Subcutaneous abdominal adipose tissue (tissue), 5 donors: Measurements from ENCODE around the gene CTSE.
"Not testable (repeated sequence)": the region's sequence is repeated elsewhere in the genome, so short reads cannot be mapped to it uniquely, and the experiment has no call there.

Source experiments
- H3K27ac ChIP-seq: one replicate; pipeline ENCODE4 v1.7.0; 2013; ENCODE audit warnings: low read depth, mild to moderate bottlenecking, inconsistent platforms, low read length, moderate library complexity
- H3K27me3 ChIP-seq, 5 donors: one replicate each; pipeline ENCODE4 v1.7.0; 2013; ENCODE audit warnings: low read length in 5 of 5, inconsistent platforms in 1 of 5; ENCODE audit not compliant: control insufficient read depth in 5 of 5, insufficient read depth in 4 of 5
- H3K36me3 ChIP-seq, 5 donors: one replicate each; pipeline ENCODE4 v1.7.0; 2013; ENCODE audit warnings: low read length in 5 of 5; ENCODE audit not compliant: control insufficient read depth in 5 of 5, insufficient read depth in 5 of 5
- H3K4me1 ChIP-seq, 5 donors: one replicate each; pipeline ENCODE4 v1.7.0; 2013; ENCODE audit warnings: low read length in 5 of 5, mild to moderate bottlenecking in 3 of 5, moderate library complexity in 1 of 5; ENCODE audit not compliant: control insufficient read depth in 5 of 5, insufficient read depth in 5 of 5
- H3K4me3 ChIP-seq, 5 donors: one replicate each; pipeline ENCODE4 v1.7.0; 2013; ENCODE audit warnings: low read length in 5 of 5, low read depth in 1 of 5
- H3K9ac ChIP-seq, 5 donors: one replicate each; pipeline ENCODE4 v1.7.0; 2013; ENCODE audit warnings: low read length in 5 of 5, mild to moderate bottlenecking in 4 of 5, moderate library complexity in 3 of 5
- H3K9me3 ChIP-seq, 5 donors: one replicate each; pipeline ENCODE4 v1.7.0; 2013; ENCODE audit warnings: low read length in 5 of 5; ENCODE audit not compliant: control insufficient read depth in 5 of 5
- donor health status: healthy.
- donor health status: healthy.
- donor health status: healthy.
- donor health status: healthy.
- donor health status: healthy.

CTSE gene

DNA sequence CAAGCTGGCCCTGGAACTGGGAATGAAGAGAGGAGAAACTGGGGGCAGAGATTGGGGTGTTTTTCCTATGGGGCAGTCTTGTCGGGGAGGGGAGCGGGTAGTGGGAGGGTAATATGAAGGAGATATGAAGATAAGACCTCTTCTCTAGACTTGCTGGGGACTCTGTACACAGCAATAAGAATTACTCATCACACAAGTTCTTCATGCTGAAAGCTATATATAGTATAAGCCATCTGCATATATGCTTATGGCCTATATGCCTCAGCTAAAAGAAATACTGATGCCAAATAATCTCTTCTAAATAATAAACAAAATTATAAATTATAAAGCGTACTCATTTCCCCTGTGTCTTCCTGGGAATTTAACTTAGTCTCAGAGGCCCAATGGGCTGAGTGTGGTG lies 37.1 kb upstream of the CTSE start:
- Histone ChIP-seq H3K9ac (no peak overlapping the region), H3K9me3 (peaks cover 0 to 5% (median 0%) of the 10 kb centered on the region in 5 donors), H3K4me1 (no peaks in the 10 kb centered on the region), H3K27ac (no peak overlapping the region), H3K27me3 (peaks cover 0 to 4% (median 0%) of the 10 kb centered on the region in 5 donors), H3K4me3 (no peak overlapping the region), H3K36me3 (no peaks in the 10 kb centered on the region)

DNA sequence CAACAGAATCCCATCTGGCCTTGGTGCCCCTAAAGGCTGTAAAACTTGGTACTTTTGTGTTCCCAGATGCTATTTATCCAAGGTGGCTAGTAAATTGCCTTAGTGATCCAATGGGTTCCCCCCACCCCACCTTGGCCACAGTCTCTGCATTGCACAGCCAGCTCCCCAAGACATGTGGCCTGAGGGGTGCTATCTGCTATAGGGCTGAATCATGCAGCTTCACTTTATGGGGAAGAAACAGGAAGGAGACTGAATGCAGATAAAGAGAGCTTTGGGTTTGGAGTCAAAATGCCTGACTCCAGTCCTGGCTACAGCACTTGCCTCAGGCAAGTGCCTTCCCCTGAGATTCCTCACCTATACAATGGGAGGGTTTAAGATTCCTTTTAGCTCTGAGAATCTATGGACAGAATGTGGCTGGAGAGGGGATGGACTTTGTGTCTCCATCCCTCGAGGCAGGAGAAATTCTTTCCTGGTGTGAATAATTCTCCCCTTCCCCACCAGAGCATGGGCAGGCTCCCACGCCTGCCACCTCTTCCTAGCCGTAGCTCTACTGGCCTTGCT lies 35.7 kb upstream of the CTSE start:
- Histone ChIP-seq H3K36me3 (no peaks in the 10 kb centered on the region), H3K27me3 (peaks cover 0 to 4% (median 0%) of the 10 kb centered on the region in 5 donors), H3K4me3 (no peak overlapping the region), H3K9me3 (peaks cover 0 to 5% (median 0%) of the 10 kb centered on the region in 5 donors), H3K4me1 (no peaks in the 10 kb centered on the region), H3K9ac (no peak overlapping the region), H3K27ac (no peak overlapping the region)

- peaks cover 0 to 5% (median 0%) of the 10 kb centered on the region in 5 donors for H3K9me3 ChIP-seq
Observed at GRCh38 chr1:206058927-206059292, 35.2 kb upstream of the CTSE start.

GRCh38 chr1:206058289-206058926 lies 34.7 kb upstream of the CTSE start:
- not testable (repeated sequence) for H3K36me3 ChIP-seq, H3K9ac ChIP-seq, H3K27me3 ChIP-seq, H3K9me3 ChIP-seq, H3K4me1 ChIP-seq, H3K27ac ChIP-seq, H3K4me3 ChIP-seq

More at GRCh38 chr1:206058927-206059292, 35.2 kb upstream of the CTSE start:
- H3K27me3 ChIP-seq = peaks cover 0 to 4% (median 0%) of the 10 kb centered on the region in 5 donors
- H3K9ac ChIP-seq = no peak overlapping the region
- no peak overlapping the region for H3K27ac ChIP-seq
- no peaks in the 10 kb centered on the region for H3K4me1 ChIP-seq
- no peak overlapping the region for H3K4me3 ChIP-seq
- H3K36me3 ChIP-seq = no peaks in the 10 kb centered on the region

DNA sequence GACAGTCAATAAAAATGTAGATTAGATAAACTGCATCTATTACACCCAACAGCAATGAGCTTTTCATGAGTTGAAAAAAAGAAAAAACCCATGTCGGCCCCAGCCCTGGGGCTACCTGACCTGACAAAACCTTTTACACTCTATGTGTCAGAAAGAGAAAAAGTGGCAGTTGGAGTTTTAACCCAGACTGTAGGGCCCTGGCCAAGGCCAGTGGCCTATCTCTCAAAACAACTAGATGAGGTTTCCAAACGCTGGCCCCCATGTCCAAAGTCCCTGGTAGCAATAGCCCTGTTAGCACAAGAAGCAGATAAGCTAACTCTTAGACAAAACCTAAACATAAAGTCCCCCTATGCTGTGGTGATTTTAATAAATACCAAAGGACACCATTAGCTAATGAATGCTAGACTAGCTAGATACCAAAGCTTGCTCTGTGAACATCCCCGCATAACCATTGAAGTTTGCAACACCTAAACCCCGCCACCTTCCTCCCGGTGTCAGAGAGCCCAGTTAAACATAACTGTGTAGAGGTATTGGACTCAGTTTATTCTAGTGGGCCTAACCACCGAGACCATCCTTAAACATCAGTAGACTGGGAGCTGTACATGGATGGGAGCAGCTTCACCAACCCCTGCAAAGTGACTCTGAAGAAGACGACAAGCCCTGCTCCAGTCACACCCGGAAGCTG lies 32.1 kb upstream of the CTSE start:
- not testable (repeated sequence) for H3K36me3 ChIP-seq, H3K27ac ChIP-seq, H3K4me3 ChIP-seq, H3K27me3 ChIP-seq, H3K4me1 ChIP-seq, H3K9ac ChIP-seq, H3K9me3 ChIP-seq

GRCh38 chr1:206055069-206055625 lies 31.5 kb upstream of the CTSE start:
- not testable (repeated sequence) for H3K9me3 ChIP-seq, H3K4me1 ChIP-seq, H3K36me3 ChIP-seq, H3K27ac ChIP-seq, H3K27me3 ChIP-seq, H3K4me3 ChIP-seq, H3K9ac ChIP-seq

DNA sequence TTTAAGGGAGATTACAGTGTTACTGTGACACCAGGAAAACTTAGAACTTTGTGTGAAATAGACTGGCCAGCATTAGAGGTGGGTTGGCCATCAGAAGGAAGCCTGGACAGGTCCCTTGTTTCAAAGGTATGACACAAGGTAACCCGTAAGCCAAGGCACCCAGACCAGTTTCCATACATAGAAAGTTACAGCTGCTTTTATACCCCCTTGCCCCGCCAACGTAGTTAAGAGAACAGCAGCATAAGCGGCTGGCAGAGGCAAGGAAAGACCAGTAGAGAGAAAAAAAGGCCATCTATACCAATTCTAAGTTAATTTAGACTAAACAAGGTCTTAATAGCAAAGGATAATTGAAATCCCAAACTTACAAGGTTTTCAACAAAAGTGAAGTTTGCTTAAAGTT lies 29.9 kb upstream of the CTSE start:
- H3K27ac ChIP-seq, H3K36me3 ChIP-seq, H3K9me3 ChIP-seq, H3K27me3 ChIP-seq, H3K4me1 ChIP-seq, H3K4me3 ChIP-seq, H3K9ac ChIP-seq: not testable (repeated sequence)

- not testable (repeated sequence) for H3K4me3 ChIP-seq, H3K27ac ChIP-seq, H3K27me3 ChIP-seq, H3K36me3 ChIP-seq, H3K9ac ChIP-seq, H3K9me3 ChIP-seq
- peaks cover 0 to 12% (median 8%) of the 10 kb centered on the region in 5 donors for H3K4me1 ChIP-seq
Observed at GRCh38 chr1:206052919-206053610, 29.4 kb upstream of the CTSE start, which contains the start of gene RHEX. Gene RHEX (plus strand): TSS chr1:206053173. CDS start chr1:206097829, 44,656 bp downstream.

GRCh38 chr1:206052231-206052865 lies 28.7 kb upstream of the CTSE start:
- peaks cover 0 to 13% (median 8%) of the 10 kb centered on the region in 5 donors for H3K4me1 ChIP-seq
- not testable (repeated sequence) for H3K9ac ChIP-seq, H3K4me3 ChIP-seq, H3K9me3 ChIP-seq, H3K27ac ChIP-seq, H3K27me3 ChIP-seq, H3K36me3 ChIP-seq
